HPDE6-E6E7 (cell line): ENCODE results near the gene FUBP3.

Source experiments
- DNase-seq: peaks from one replicate; pipeline ENCODE4 v3.0.0; 2011; ENCODE audit warnings: missing footprints; ENCODE audit errors: extremely low spot score

FUBP3 gene

DNA sequence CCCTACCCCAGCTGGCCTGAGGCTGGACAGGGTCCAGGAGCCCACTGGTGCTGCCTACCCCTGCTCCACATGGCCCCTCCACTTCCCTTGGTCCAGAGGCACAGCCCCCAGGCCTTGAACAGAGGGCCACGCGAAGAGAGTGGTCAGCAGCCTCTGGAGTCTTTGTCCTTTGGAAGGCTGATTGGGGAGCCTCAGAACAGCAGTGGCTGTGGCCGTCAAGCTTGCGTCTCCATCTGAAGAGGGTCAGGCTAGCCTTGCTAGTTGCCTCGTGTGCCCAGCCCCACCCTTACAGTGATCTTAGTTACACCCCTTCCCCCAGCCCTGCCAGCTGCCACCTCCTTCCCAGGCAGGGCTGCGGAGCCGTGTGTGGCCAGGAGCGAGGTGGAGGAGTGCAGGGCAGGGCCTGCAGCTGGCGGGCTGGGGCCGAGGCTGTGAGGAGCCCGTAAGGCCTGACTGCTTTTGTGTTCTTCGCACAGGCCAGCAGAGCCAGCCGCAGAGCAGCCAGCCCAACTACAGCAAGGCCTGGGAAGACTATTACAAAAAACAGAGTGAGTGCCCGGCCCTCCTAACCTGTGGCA lies 54.9 kb downstream of the FUBP3 start:
- no peak for DNase-seq

DNA sequence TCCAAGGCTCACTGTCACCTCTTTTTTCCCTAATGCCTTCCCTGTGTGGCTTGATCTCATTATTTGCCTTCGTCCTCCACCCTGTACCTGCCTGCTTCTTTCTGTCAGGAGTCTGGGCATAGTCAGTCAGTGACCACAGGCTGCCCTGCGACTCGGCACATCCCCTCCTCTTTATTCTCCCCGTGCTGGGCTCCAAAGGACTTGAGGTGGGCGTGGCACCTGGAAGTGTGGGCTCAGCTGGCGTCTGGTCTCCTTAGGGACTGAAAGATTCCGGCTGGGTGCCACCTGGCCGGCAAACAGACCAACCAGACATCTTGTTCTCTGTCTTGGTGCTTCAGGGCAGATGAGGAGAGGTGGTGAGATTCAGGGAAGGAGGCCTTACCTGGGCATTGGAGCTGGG lies 55.4 kb downstream of the FUBP3 start:
- no peak for DNase-seq

- no peak for DNase-seq
These were observed 55.9 kb downstream of the FUBP3 start for GRCh38 chr9:130635306-130635705.

DNA sequence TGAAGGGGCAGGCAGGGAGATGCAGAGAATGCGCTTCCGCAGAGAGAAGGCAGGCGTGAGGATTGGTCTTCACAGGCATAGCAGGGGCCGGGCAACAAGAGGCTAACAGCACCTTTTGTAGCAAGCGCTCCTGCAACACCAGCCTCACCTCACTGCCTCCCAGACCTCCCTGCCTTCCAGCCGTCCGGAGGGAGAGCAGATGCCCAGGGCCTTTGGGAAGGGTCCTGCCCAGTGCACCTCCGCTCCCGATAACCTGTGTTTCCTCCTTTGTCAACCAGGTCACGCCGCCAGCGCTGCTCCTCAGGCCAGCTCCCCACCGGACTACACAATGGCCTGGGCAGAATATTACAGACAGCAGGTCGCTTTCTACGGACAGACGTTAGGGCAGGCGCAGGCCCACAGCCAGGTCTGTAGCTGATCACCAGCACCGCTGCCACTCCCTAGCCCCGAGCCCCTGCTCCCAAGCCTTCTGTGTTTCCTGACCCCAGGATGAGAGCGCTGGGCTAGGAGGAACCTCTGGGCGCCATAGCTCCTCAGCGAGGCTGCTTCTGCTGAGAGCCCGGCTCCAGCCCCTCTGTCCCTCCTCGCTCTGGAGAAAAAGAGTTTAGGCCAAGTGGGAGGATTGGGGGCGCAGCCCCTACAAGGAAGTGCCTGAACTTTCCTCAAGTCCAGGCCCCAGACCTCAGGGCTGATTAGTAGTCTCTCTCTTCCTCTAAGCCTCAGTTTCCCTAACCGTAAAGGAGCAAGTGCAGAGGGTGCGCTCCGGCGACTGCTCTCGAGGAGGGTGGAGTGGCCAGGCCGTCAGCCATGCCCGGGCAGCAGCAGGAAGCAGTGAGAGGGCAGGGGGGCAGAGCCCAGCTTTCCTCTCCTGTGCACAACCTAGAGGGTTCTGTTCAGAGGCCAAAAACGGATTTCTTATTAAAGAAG lies 56.6 kb downstream of the FUBP3 start:
- DNase-seq, result no peak

- no peak for DNase-seq
These were observed 57.3 kb downstream of the FUBP3 start for GRCh38 chr9:130636648-130637020.

GRCh38 chr9:130638284-130639123 lies 59.1 kb downstream of the FUBP3 start:
- no peak for DNase-seq

GRCh38 chr9:130639124-130639765 lies 59.9 kb downstream of the FUBP3 start:
- no peak for DNase-seq

DNA sequence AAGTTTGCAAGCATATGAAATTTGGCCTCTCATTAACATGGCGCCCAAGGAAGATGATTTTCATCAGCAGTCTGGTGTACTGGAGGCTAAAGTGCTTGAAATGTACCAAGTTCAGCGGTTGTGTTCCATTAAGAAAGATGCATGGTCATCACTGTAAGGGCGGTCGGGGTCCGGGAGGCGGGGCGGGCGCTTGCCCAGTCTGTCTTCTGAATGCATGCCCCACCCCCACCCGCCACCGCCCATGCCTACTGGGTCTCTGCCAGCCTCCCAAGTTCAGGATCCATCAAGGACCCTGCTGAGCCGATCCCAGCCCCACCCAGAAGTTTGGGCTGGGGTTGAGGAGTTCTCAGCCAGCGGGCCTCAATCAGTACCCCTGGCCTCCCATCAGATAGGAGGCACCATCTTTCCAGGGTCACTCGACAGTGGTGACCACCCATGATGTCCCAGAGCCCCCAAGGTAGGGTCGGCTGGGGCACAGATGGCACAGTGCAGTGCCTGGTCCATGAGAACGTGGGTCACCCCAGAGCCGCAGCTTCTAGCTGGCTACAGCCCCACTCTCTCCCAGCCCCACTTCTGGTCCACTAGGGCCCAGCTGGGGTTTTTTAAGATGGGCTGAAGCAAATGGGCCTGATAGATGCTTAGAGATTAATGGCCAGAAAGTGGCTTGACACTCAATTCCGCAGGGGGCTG lies 60.6 kb downstream of the FUBP3 start:
- no peak for DNase-seq

GRCh38 chr9:130640681-130641080 lies 61.3 kb downstream of the FUBP3 start:
- no peak for DNase-seq

DNA sequence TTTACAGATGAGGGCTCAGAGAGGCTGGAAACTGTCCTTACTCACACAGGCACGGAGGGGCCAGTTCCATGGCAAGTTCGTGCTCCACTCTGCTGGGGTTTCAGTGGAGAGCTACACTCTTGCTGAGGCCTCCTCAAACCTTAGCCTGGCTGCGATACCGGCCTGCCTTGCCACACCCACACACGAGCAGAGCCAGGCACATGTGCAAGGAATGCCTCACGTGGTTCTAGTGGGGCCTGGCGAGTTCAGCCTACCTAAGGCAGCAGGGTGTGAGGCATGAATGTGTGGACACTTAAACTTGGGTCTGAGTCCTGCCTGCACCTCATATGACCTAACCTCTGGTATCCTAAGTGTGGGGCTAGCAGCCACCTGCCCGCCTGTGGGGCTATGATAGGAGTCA lies 63.5 kb downstream of the FUBP3 start:
- no peak for DNase-seq

GRCh38 chr9:130651221-130651620 lies 71.8 kb downstream of the FUBP3 start:
- DNase-seq, result no peak

DNA sequence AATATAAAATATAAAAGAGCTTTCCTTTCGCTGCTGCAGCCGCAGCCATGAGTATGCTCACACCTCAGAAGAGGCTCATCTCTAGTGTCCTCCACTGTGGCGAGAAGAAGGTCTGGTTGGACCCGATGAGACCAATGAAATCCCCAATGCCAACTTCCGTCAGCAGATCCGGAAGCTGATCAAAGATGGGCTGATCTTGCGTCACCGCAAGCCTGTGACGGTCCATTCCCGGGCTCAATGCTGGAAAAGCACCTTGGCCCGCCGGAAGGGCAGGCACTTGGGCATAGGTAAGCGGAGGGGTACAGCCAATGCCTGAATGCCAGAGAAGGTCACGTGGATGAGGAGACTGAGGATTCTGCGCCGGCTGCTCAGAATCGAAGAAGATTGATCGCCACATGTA lies 72.4 kb downstream of the FUBP3 start:
- no peak for DNase-seq

- no peak for DNase-seq
These were observed 75.5 kb downstream of the FUBP3 start for GRCh38 chr9:130654879-130655278.

- DNase-seq, result no peak
These were observed 79.7 kb downstream of the FUBP3 start for GRCh38 chr9:130658893-130659698.

DNA sequence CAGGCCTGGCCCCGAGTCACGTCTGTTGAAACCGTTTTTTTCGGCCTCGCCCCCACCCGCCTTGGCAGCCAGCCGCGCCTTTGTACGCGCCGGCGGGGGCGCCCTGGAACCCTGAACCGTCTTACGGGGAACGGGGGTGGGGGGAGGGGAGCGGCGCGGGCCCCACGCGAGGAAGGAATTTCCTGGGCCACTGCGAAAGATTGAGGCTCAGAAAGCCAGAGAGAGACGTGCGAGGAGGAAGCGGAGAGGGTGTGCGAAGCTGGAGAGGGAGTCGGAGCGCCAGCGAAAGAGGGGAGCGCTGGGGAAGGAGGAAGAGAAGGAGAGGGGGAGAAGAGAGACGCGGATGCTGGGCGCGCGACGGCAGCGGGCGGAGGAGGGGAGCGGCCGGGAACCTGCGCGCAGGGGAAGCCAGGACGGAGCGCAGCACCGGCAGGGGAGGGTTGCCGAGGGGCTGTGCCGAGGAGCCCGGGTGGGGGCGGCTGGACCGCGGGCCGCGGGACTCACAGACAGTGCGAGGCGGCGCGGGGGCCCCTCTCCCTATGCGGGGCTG lies 80.4 kb downstream of the FUBP3 start:
- no peak for DNase-seq

- DNase-seq, result no peak
These were observed 80.9 kb downstream of the FUBP3 start for GRCh38 chr9:130660326-130660682.

GRCh38 chr9:130660683-130661450 lies 81.5 kb downstream of the FUBP3 start:
- DNase-seq, result no peak

DNA sequence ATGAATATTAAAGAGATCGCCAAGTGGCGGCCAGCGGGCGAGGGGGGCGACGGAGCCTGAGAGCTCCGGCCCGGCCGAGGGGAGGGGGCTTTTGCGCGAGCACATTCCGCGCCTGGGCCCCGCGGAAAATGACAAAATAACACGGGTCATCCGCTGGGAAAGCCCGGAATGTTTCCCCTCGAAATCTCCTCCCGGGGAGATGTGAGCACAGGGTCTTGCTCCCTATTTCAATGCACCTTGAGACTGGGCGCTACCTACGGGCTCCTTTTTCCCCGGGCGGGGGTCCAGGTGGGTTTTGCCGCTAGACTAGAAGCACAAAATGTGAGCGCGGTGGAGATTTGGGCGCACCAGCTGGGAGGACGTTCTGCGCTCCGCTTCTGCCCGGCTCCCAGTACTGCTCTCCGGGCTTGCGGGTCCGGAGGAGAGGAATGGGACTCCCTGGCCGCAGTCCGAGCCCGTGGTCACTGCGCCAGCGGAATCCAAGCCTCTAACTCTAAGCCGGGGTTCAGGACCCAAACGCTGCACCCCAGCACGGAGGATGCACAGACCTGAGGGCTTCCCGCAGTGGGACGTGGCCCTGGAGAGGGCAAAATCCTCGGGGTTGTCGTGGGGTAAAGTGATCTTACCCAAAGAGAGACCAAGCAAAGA lies 82.2 kb downstream of the FUBP3 start:
- no peak for DNase-seq
